HepG2 (cell line): ENCODE data around the gene KCNJ6. TPM values are rescaled to one million over a fixed set of nuclear protein-coding genes. Genes with fewer than 3 reads are reported as not detected.

Source experiments
- ATAC-seq: fragments of 200-7000 bp; cut with Tn5 transposase; 3 replicates; pipeline ENCODE4 v1.9.1; 2020; ENCODE audit warnings: mild to moderate bottlenecking, moderate library complexity
- BruUV-seq: library from RNA; stranded (reverse); fragments of 400-500 nt; replicated peaks from 2 replicates; lab custom pipeline; 2021; lab: Mats Ljungman, UMichigan
- CTCF ChIA-PET: fragments of 300-600 bp; formaldehyde crosslinking; extraction: SDS; loops from one replicate; lab custom pipeline; 2021; ENCODE audit warnings: low total read pairs, inconsistent platforms, low intra/inter-chr PET ratio; lab: Yijun Ruan, JAX
- POLR2A ChIA-PET: fragments of 350-600 bp; sonication (Branson Sonifier 250); formaldehyde crosslinking; loops from one replicate; lab custom pipeline; 2020; ENCODE audit warnings: antibody characterized with exemption, inconsistent platforms; lab: Yijun Ruan, JAX
- DNase-seq: peaks from one replicate; pipeline ENCODE4 v3.0.0-alpha.2; 2015; ENCODE audit warnings: low spot score
- FAIRE-seq: peaks from 3 replicates; lab custom pipeline; 2011; peaks lifted over from hg19 to GRCh38; lab: Jason Lieb, UNC
- H2AFZ ChIP-seq: one replicate; pipeline ENCODE4 v1.6.1; 2011; ENCODE audit warnings: low read length, inconsistent platforms
- H3K27ac ChIP-seq: fragments of 300-600 bp; 3 replicates; pipeline ENCODE4 v1.8.0; 2011; ENCODE audit warnings: mixed run types, mild to moderate bottlenecking, mixed read lengths, low read length, inconsistent platforms; ENCODE audit not compliant: insufficient read depth; ENCODE audit errors: extremely low read length
- H3K27me3 ChIP-seq, 2 experiments: fragments of 200-600 bp in 1 of 2; 2 replicates in 1 of 2; 3 replicates in 1 of 2; pipeline versions ENCODE4 v1.6.0 to v1.8.0; 2011; ENCODE audit warnings: low read length in 2 of 2, mild to moderate bottlenecking in 2 of 2, moderate library complexity in 2 of 2, inconsistent platforms in 1 of 2; ENCODE audit not compliant: insufficient read depth in 2 of 2, control insufficient read depth in 1 of 2
- H3K36me3 ChIP-seq, 2 experiments: fragments of 200-600 bp in 1 of 2; replicated peaks in 1 of 2; 2 replicates in 1 of 2; 3 replicates in 1 of 2; pipeline versions ENCODE4 v1.5.1 to v1.8.0; 2011; ENCODE audit warnings: low read length in 2 of 2, inconsistent platforms in 1 of 2; ENCODE audit not compliant: insufficient read depth in 2 of 2, control insufficient read depth in 1 of 2
- H3K4me1 ChIP-seq: 2 replicates; pipeline ENCODE4 v1.5.1; 2012; ENCODE audit warnings: low read length, inconsistent platforms; ENCODE audit not compliant: insufficient read depth
- H3K4me2 ChIP-seq: 2 replicates; pipeline ENCODE4 v1.6.0; 2011; ENCODE audit warnings: low read depth, low read length, inconsistent platforms
- H3K4me3 ChIP-seq, 3 experiments: fragments of 200-600 bp in 1 of 3; sonication (generic), shearing (Covaris generic) in 1 of 3; replicated peaks in 1 of 3; 2 replicates each; pipeline ENCODE4 v1.5.1; 2011 to 2016; ENCODE audit warnings: low read length in 3 of 3, inconsistent platforms in 2 of 3, low read depth in 2 of 3, mild to moderate bottlenecking in 2 of 3, control low read depth in 1 of 3, mixed read lengths in 1 of 3; ENCODE audit not compliant: insufficient read depth in 1 of 3
- H3K79me2 ChIP-seq: one replicate; pipeline ENCODE4 v1.6.1; 2011; ENCODE audit warnings: low read length, inconsistent platforms; ENCODE audit not compliant: insufficient read depth
- H3K9ac ChIP-seq: 2 replicates; pipeline ENCODE4 v1.6.0; 2011; ENCODE audit warnings: mild to moderate bottlenecking, low read depth, low read length, inconsistent platforms; ENCODE audit not compliant: insufficient read depth
- H3K9me3 ChIP-seq: 2 replicates; pipeline ENCODE4 v1.5.1; 2012; ENCODE audit warnings: mild to moderate bottlenecking, low read length
- H4K20me1 ChIP-seq: 2 replicates; pipeline ENCODE4 v1.6.0; 2011; ENCODE audit warnings: inconsistent platforms, mild to moderate bottlenecking, low read length, moderate library complexity; ENCODE audit not compliant: insufficient read depth
- FLYWCH1 ChIP-seq: sonication (generic); formaldehyde crosslinking; IDR thresholded peaks from 2 replicates; pipeline ENCODE4 v1.8.1; 2023; ENCODE audit warnings: mild to moderate bottlenecking, missing genetic modification reagents
- GATAD2A ChIP-seq: IDR thresholded peaks from 2 replicates; pipeline ENCODE4 v1.6.1; 2016
- GTF3A ChIP-seq: sonication (generic); formaldehyde crosslinking; conservative IDR thresholded peaks from 2 replicates; pipeline ENCODE4 v1.4.0; 2020; ENCODE audit warnings: mild to moderate bottlenecking, missing genetic modification reagents
- HIC2 ChIP-seq: sonication (generic); formaldehyde crosslinking; IDR thresholded peaks from 2 replicates; pipeline ENCODE4 v1.9.0; 2022; ENCODE audit warnings: low read depth, missing genetic modification reagents
- MAZ ChIP-seq, 2 experiments: sonication (generic) in 1 of 2; formaldehyde crosslinking in 1 of 2; IDR thresholded peaks; 2 replicates each; pipeline versions ENCODE4 v1.5.0 to v1.6.1; 2012 to 2020; ENCODE audit warnings: low read depth in 2 of 2, mild to moderate bottlenecking in 2 of 2, borderline replicate concordance in 1 of 2, improper control_type of control experiment in 1 of 2, low read length in 1 of 2, missing genetic modification reagents in 1 of 2, moderate library complexity in 1 of 2
- NFE2L2 ChIP-seq: fragments of 150-350 bp; IDR thresholded peaks from 2 replicates; pipeline ENCODE4 v1.6.1; 2014; ENCODE audit warnings: low read length
- STAG1 ChIP-seq: sonication (generic); formaldehyde crosslinking; IDR thresholded peaks from 2 replicates; pipeline ENCODE4 v1.4.0; 2020; ENCODE audit warnings: missing genetic modification reagents
- ZNF17 ChIP-seq: sonication (generic); formaldehyde crosslinking; IDR thresholded peaks from 2 replicates; pipeline ENCODE4 v1.5.0; 2020; ENCODE audit warnings: mild to moderate bottlenecking, missing genetic modification reagents
- ZNF329 ChIP-seq: sonication (generic); formaldehyde crosslinking; IDR thresholded peaks from 2 replicates; pipeline ENCODE4 v1.9.0; 2021; ENCODE audit warnings: low read depth, mild to moderate bottlenecking, missing genetic modification reagents
- ZNF605 ChIP-seq: sonication (generic); formaldehyde crosslinking; IDR thresholded peaks from 2 replicates; pipeline ENCODE4 v1.8.0; 2022; ENCODE audit warnings: mild to moderate bottlenecking, missing genetic modification reagents
- ZNF616 ChIP-seq: sonication (generic); formaldehyde crosslinking; IDR thresholded peaks from 2 replicates; pipeline ENCODE4 v1.5.0; 2020; ENCODE audit warnings: low read depth, mild to moderate bottlenecking, missing genetic modification reagents
- ZNF713 ChIP-seq: sonication (generic); formaldehyde crosslinking; IDR thresholded peaks from 2 replicates; pipeline ENCODE4 v1.4.0; 2020; ENCODE audit warnings: mild to moderate bottlenecking, missing genetic modification reagents
- WGBS: methylation state at CpG from one replicate; pipeline ENCODE4 v1.1.6; 2017; ENCODE audit warnings: low lambda C conversion rate; 5-methylcytosine and 5-hydroxymethylcytosine counted together
- in situ Hi-C: cut with HindIII; loops from 2 replicates; pipeline ENCODE4 v1.10.0; 2017; ENCODE audit warnings: low pct_unique_long_range_greater_than_20kb; ENCODE audit not compliant: extremely low pct_ligation_motif_present
- intact Hi-C: fragments of 100-400 bp; cut with micrococcal nuclease; formaldehyde crosslinking; loops from one replicate; pipeline ENCODE4 v1.10.0; 2022; ENCODE audit not compliant: unreplicated experiment
- polyA plus RNA-seq, 8 experiments: library from polyadenylated mRNA; depleted of rRNA in 3 of 8; stranded (reverse) in 7 of 8; unstranded in 1 of 8; fragments of >200 nt; fragmentation: Illumina TruSeq in 4 of 8; extraction: Trizol in 4 of 8; gene quantifications; 2 replicates each; pipeline versions ENCODE4 v1.2.1 to v1.2.3, GENCODE V29; 2011 to 2016; ENCODE audit warnings: low read depth in 4 of 8, missing spikeins in 1 of 8, mixed read lengths in 1 of 8; ENCODE audit not compliant: insufficient read depth in 1 of 8
- total RNA-seq, 5 experiments: library from RNA; depleted of rRNA; stranded (reverse); fragments of >200 nt; fragmentation: Illumina TruSeq; extraction: Trizol; gene quantifications; 2 replicates each; pipeline ENCODE4 v1.2.3, GENCODE V29; 2016; ENCODE audit warnings: low read depth in 1 of 5
- TF ChIP-seq, protein P1 (sequence below): sonication (generic); formaldehyde crosslinking; IDR thresholded peaks from 2 replicates; pipeline ENCODE4 v1.5.1; 2020; ENCODE audit warnings: mild to moderate bottlenecking, missing genetic modification reagents, borderline replicate concordance
- TF ChIP-seq, protein P2 (sequence below): sonication (generic); formaldehyde crosslinking; IDR thresholded peaks from 2 replicates; pipeline ENCODE4 v1.5.1; 2020; ENCODE audit warnings: missing genetic modification reagents, mild to moderate bottlenecking, borderline replicate concordance

The KCNJ6 gene
- total and polyA plus RNA-seq, 2 of the 13 experiments (the other 11 are each of a cell fraction or from before 2014, with no cell fraction given), result not detected

DNA sequence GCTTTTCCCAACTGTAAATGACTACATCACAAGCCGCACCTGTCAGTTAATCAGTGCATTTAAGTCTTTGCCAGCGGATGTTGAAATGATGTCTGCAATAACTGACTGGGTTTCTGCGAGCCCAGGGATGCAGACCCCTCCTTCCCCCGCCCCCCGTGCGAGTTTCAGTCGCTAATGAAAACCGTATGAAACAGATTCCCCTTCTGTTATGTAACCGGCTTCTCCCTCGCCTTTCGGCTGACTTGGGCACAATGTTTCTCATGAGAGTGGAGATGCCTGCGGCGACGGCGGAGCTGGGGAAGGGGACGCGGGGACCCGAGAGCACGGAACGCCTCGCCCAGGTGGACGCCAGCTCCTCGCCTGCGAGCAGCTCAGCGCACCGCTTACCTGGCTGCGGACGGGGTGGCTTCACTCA lies 753 bp downstream of the KCNJ6 start:
- Histone ChIP-seq H3K9ac (no peak overlapping the region), H3K4me1 (no peaks in the 10 kb centered on the region), H3K79me2 (no peaks in the 10 kb centered on the region), H3K4me3 (no peak overlapping the region), H2AFZ (no peak overlapping the region), H3K4me2 (no peak overlapping the region), H3K27me3 (peaks cover 0 to 7% of the 10 kb centered on the region in 2 experiments; a peak in 1 of 5 replicates), H4K20me1 (no peaks in the 10 kb centered on the region), H3K9me3 (no peaks in the 10 kb centered on the region), H3K27ac (no peak overlapping the region), H3K36me3 (no peaks in the 10 kb centered on the region)
- FAIRE-seq, result no peak
- ChIA-PET POLR2A (no interaction called here), CTCF (no interaction called here)
- no TSS peak for BruUV-seq
- TF ChIP-seq NFE2L2 (no peak), ZNF713 (CRISPR knock-in tag) (no peak), ZNF605 (no peak), MAZ (IDR thresholded peaks at IDR 0.05; ENCODE audit: borderline replicate concordance, low read depth, low read length) (no peak), MAZ (CRISPR knock-in tag; IDR thresholded peaks at IDR 0.05; ENCODE audit: low read depth) (no peak), HIC2 (CRISPR knock-in tag) (no peak), GATAD2A (CRISPR knock-in tag) (no peak), ZNF329 (no peak)
- no peak for ATAC-seq
- whole genome bisulfite sequencing, result 40% methylated on average over 28 of the region's 28 CpGs
- intact Hi-C loops, result no loop called here
- in situ Hi-C loops, result no loop called here
- no peak for DNase-seq

- DNase-seq, result no peak
- intact Hi-C loops, result no loop called here
- H3K4me1 ChIP-seq, result no peaks in the 10 kb centered on the region
- no peak overlapping the region for H3K9ac ChIP-seq
- no peaks in the 10 kb centered on the region for H3K9me3 ChIP-seq
- no peak for FAIRE-seq
- no peak overlapping the region for H2AFZ ChIP-seq
- in situ Hi-C loops, result no loop called here
- POLR2A ChIA-PET, result no interaction called here
- no peak overlapping the region for H3K4me3 ChIP-seq
- CTCF ChIA-PET, result no interaction called here
- H3K27ac ChIP-seq, result no peak overlapping the region
- no TSS peak for BruUV-seq
- no peaks in the 10 kb centered on the region for H3K79me2 ChIP-seq
- no peak overlapping the region for H3K4me2 ChIP-seq
- no peaks in the 10 kb centered on the region for H3K36me3 ChIP-seq
- peaks cover 0 to 7% of the 10 kb centered on the region in 2 experiments; a peak in 1 of 5 replicates for H3K27me3 ChIP-seq
- no peaks in the 10 kb centered on the region for H4K20me1 ChIP-seq
- no peak for ATAC-seq
- TF ChIP-seq, protein P1, sequence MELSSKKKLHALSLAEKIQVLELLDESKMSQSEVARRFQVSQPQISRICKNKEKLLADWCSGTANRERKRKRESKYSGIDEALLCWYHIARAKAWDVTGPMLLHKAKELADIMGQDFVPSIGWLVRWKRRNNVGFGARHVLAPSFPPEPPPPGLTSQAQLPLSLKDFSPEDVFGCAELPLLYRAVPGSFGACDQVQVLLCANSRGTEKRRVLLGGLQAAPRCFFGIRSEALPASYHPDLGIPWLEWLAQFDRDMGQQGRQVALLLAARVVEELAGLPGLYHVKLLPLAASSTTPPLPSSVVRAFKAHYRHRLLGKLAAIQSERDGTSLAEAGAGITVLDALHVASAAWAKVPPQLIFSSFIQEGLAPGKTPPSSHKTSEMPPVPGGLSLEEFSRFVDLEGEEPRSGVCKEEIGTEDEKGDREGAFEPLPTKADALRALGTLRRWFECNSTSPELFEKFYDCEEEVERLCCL (CRISPR knock-in tag), result no peak
- TF ChIP-seq FLYWCH1 (CRISPR knock-in tag), result no peak
- TF ChIP-seq, protein P2, sequence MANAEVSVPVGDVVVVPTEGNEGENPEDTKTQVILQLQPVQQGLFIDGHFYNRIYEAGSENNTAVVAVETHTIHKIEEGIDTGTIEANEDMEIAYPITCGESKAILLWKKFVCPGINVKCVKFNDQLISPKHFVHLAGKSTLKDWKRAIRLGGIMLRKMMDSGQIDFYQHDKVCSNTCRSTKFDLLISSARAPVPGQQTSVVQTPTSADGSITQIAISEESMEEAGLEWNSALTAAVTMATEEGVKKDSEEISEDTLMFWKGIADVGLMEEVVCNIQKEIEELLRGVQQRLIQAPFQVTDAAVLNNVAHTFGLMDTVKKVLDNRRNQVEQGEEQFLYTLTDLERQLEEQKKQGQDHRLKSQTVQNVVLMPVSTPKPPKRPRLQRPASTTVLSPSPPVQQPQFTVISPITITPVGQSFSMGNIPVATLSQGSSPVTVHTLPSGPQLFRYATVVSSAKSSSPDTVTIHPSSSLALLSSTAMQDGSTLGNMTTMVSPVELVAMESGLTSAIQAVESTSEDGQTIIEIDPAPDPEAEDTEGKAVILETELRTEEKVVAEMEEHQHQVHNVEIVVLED (CRISPR knock-in tag), result no peak
- TF ChIP-seq STAG1 (CRISPR knock-in tag), result no peak
- TF ChIP-seq ZNF616 (CRISPR knock-in tag), result no peak
- no peak for TF ChIP-seq ZNF17 (CRISPR knock-in tag)
- no peak for TF ChIP-seq GTF3A (CRISPR knock-in tag)
These were observed 3.6 kb downstream of the KCNJ6 start for GRCh38 chr21:37912616-37913015.
